SK-N-SH treated with all-trans-retinoic acid at 6 μM for 48 hours (cell line): ENCODE results near the gene STYXL1.

Experiments used
- ATAC-seq: fragments of 200-7000 bp; cut with Tn5 transposase; 3 replicates; pipeline ENCODE4 v1.9.1; 2020; ENCODE audit warnings: mild to moderate bottlenecking, moderate library complexity
- BACH2 ChIP-seq: fragments of 250-450 bp; sonication (Bioruptor Pico); IDR thresholded peaks from 2 replicates; pipeline ENCODE4 v1.9.0; 2021; ENCODE audit warnings: mild to moderate bottlenecking, borderline replicate concordance
- CSDC2 ChIP-seq: fragments of 250-450 bp; sonication (Bioruptor Pico); IDR thresholded peaks from 2 replicates; pipeline ENCODE4 v1.5.0; 2020; ENCODE audit warnings: mild to moderate bottlenecking, moderate library complexity
- ESRRG ChIP-seq: fragments of 250-450 bp; sonication (Bioruptor Pico); IDR thresholded peaks from 2 replicates; pipeline ENCODE4 v1.6.1; 2021; ENCODE audit warnings: mild to moderate bottlenecking
- GLIS3 ChIP-seq: fragments of 250-450 bp; sonication (Bioruptor Pico); IDR thresholded peaks from 2 replicates; pipeline ENCODE4 v1.5.0; 2020; ENCODE audit warnings: mild to moderate bottlenecking, moderate library complexity
- ISL1 ChIP-seq: fragments of 250-450 bp; sonication (Bioruptor Pico); IDR thresholded peaks from 2 replicates; pipeline ENCODE4 v2.1.2; 2022; ENCODE audit warnings: mild to moderate bottlenecking, moderate library complexity
- OSR1 ChIP-seq: fragments of 250-450 bp; sonication (Bioruptor Pico); IDR thresholded peaks from 2 replicates; pipeline ENCODE4 v1.8.0; 2022; ENCODE audit warnings: moderate library complexity, mild to moderate bottlenecking, inconsistent platforms
- RARB ChIP-seq: fragments of 250-450 bp; sonication (Bioruptor Pico); IDR thresholded peaks from 2 replicates; pipeline ENCODE4 v1.8.0; 2021; ENCODE audit warnings: mild to moderate bottlenecking, moderate library complexity
- SNAI2 ChIP-seq: fragments of 250-450 bp; sonication (Bioruptor Pico); IDR thresholded peaks from 2 replicates; pipeline ENCODE4 v1.5.0; 2020; ENCODE audit warnings: mild to moderate bottlenecking, moderate library complexity
- TOX ChIP-seq: fragments of 250-450 bp; sonication (Bioruptor Pico); IDR thresholded peaks from 2 replicates; pipeline ENCODE4 v1.8.0; 2021; ENCODE audit warnings: mild to moderate bottlenecking, moderate library complexity, borderline replicate concordance
- ZFP30 ChIP-seq: fragments of 450-650 bp; formaldehyde crosslinking; IDR thresholded peaks from 2 replicates; pipeline ENCODE4 v1.5.0; 2022; ENCODE audit warnings: mild to moderate bottlenecking, moderate library complexity
- ZNF70 ChIP-seq: fragments of 450-650 bp; formaldehyde crosslinking; IDR thresholded peaks from 2 replicates; pipeline ENCODE4 v1.5.0; 2020; ENCODE audit warnings: mild to moderate bottlenecking, moderate library complexity
- ZNF8 ChIP-seq: fragments of 450-650 bp; formaldehyde crosslinking; IDR thresholded peaks from 2 replicates; pipeline ENCODE4 v1.5.0; 2020; ENCODE audit warnings: mild to moderate bottlenecking, moderate library complexity
- TF ChIP-seq, protein P1 (sequence below): fragments of 250-450 bp; sonication (Bioruptor Pico); IDR thresholded peaks from 2 replicates; pipeline ENCODE4 v1.5.1; 2021; ENCODE audit warnings: mild to moderate bottlenecking, moderate library complexity

STYXL1 gene

DNA sequence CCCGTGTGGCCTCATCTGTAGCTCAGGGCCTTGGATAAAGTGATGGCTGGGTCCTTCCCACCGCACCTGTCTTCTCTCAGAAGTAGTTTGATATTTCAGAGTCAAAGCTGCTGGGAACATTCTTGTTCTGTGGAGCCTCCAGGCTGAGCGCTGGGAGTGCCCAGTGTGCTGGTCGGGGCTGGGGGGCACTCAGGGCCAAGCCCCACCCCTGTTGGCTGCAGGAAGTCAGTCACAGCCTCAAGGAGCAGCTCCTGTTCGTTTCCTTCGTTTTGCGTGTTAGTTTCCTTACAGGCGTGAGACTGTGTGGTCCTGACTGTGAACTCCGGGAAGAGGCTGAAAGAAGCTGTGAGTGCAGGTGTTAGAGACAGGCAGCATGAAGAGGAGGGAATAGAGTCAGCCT lies 99.6 kb downstream of the STYXL1 start:
- TF ChIP-seq BACH2 (CRISPR knock-in tag) (no peak), ZNF70 (no peak), ZFP30 (CRISPR knock-in tag) (no peak), OSR1 (CRISPR knock-in tag) (no peak), GLIS3 (CRISPR knock-in tag) (no peak), CSDC2 (no peak), ESRRG (CRISPR knock-in tag) (no peak), TOX (CRISPR knock-in tag) (no peak), ISL1 (CRISPR knock-in tag) (no peak), RARB (no peak), SNAI2 (CRISPR knock-in tag) (no peak), ZNF8 (CRISPR knock-in tag) (no peak)
- TF ChIP-seq, protein P1, sequence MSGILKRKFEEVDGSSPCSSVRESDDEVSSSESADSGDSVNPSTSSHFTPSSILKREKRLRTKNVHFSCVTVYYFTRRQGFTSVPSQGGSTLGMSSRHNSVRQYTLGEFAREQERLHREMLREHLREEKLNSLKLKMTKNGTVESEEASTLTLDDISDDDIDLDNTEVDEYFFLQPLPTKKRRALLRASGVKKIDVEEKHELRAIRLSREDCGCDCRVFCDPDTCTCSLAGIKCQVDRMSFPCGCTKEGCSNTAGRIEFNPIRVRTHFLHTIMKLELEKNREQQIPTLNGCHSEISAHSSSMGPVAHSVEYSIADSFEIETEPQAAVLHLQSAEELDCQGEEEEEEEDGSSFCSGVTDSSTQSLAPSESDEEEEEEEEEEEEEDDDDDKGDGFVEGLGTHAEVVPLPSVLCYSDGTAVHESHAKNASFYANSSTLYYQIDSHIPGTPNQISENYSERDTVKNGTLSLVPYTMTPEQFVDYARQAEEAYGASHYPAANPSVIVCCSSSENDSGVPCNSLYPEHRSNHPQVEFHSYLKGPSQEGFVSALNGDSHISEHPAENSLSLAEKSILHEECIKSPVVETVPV (CRISPR knock-in tag), result no peak
- TF ChIP-seq, all 23 proteins: peak for 0
- ATAC-seq, result no peak
